GM12878 (cell line): Measurements from ENCODE around the gene ITPRIP. TPM values are rescaled to one million over a fixed set of nuclear protein-coding genes. Genes with fewer than 3 reads are reported as not detected.

Source experiments
- ATF2 ChIP-seq: IDR thresholded peaks from 2 replicates; pipeline ENCODE4 v1.6.1; 2012; ENCODE audit warnings: low read length, inconsistent platforms
- CHD1 ChIP-seq: IDR thresholded peaks from 2 replicates; pipeline ENCODE4 v1.6.1; 2012; ENCODE audit warnings: low read depth, low read length, improper control_type of control experiment
- DPF2 ChIP-seq: fragments of 450-650 bp; IDR thresholded peaks from 2 replicates; pipeline ENCODE4 v1.6.1; 2017; ENCODE audit warnings: mild to moderate bottlenecking
- E2F4 ChIP-seq: IDR thresholded peaks from 2 replicates; pipeline ENCODE4 v1.6.1; 2012; ENCODE audit warnings: low read depth, low read length, improper control_type of control experiment
- EZH2 ChIP-seq: IDR thresholded peaks from 2 replicates; pipeline ENCODE4 v1.6.1; 2012; ENCODE audit warnings: low read depth, mild to moderate bottlenecking, control low read depth, inconsistent platforms, low read length, borderline replicate concordance; ENCODE audit not compliant: control insufficient read depth
- FOXM1 ChIP-seq: IDR thresholded peaks from 2 replicates; pipeline ENCODE4 v1.6.1; 2012; ENCODE audit warnings: low read depth, mild to moderate bottlenecking, inconsistent platforms, low read length, moderate library complexity
- HCFC1 ChIP-seq: fragments of 150-350 bp; IDR thresholded peaks from 2 replicates; pipeline ENCODE4 v1.6.1; 2014; ENCODE audit warnings: low read length
- JUNB ChIP-seq: IDR thresholded peaks from 2 replicates; pipeline ENCODE4 v1.6.1; 2016; ENCODE audit warnings: antibody characterized with exemption, mild to moderate bottlenecking
- MEF2A ChIP-seq: IDR thresholded peaks from 2 replicates; pipeline ENCODE4 v1.6.1; 2011; ENCODE audit warnings: low read depth, mild to moderate bottlenecking, low read length, moderate library complexity; ENCODE audit not compliant: insufficient read depth
- MLLT1 ChIP-seq: fragments of 450-650 bp; IDR thresholded peaks from 2 replicates; pipeline ENCODE4 v1.6.1; 2016; ENCODE audit warnings: mild to moderate bottlenecking
- MXI1 ChIP-seq: fragments of 150-350 bp; IDR thresholded peaks from 2 replicates; pipeline ENCODE4 v1.6.1; 2011; ENCODE audit warnings: low read depth, mild to moderate bottlenecking, inconsistent platforms, low read length, improper control_type of control experiment
- NFXL1 ChIP-seq: fragments of 450-650 bp; IDR thresholded peaks from 2 replicates; pipeline ENCODE4 v1.6.1; 2017; ENCODE audit warnings: antibody characterized with exemption, mild to moderate bottlenecking, borderline replicate concordance
- NFYB ChIP-seq: IDR thresholded peaks from 2 replicates; pipeline ENCODE4 v1.6.1; 2011; ENCODE audit warnings: low read depth, mild to moderate bottlenecking, low read length, improper control_type of control experiment, moderate library complexity; ENCODE audit not compliant: insufficient read depth
- NRF1 ChIP-seq: conservative IDR thresholded peaks from 2 replicates; pipeline ENCODE4 v1.6.1; 2011; ENCODE audit warnings: mild to moderate bottlenecking, low read depth, low read length, improper control_type of control experiment
- PML ChIP-seq: IDR thresholded peaks from 2 replicates; pipeline ENCODE4 v1.6.1; 2012; ENCODE audit warnings: low read length, inconsistent platforms
- POLR2AphosphoS5 ChIP-seq: IDR thresholded peaks from 2 replicates; pipeline ENCODE4 v1.6.1; 2011; ENCODE audit warnings: mild to moderate bottlenecking, low read length, inconsistent platforms
- RAD21 ChIP-seq: IDR thresholded peaks from 2 replicates; pipeline ENCODE4 v1.6.1; 2011; ENCODE audit warnings: mild to moderate bottlenecking, low read depth, low read length, moderate library complexity; ENCODE audit not compliant: insufficient read depth
- TAF1 ChIP-seq: IDR thresholded peaks from 2 replicates; pipeline ENCODE4 v1.6.1; 2011; ENCODE audit warnings: mild to moderate bottlenecking, low read depth, low read length, borderline replicate concordance
- TARDBP ChIP-seq: IDR thresholded peaks from 2 replicates; pipeline ENCODE4 v1.6.1; 2016; ENCODE audit warnings: borderline replicate concordance
- TCF7 ChIP-seq: IDR thresholded peaks from 2 replicates; pipeline ENCODE4 v1.6.1; 2014; ENCODE audit warnings: antibody characterized with exemption, borderline replicate concordance
- ZNF274 ChIP-seq: IDR thresholded peaks from one replicate; pipeline ENCODE4 v1.8.0; 2011; ENCODE audit not compliant: insufficient read length, insufficient read depth
- ZNF592 ChIP-seq: fragments of 450-650 bp; IDR thresholded peaks from 2 replicates; pipeline ENCODE4 v1.6.1; 2017; ENCODE audit warnings: mild to moderate bottlenecking, moderate library complexity
- polyA plus RNA-seq, 11 experiments: library from polyadenylated mRNA; depleted of rRNA in 4 of 11; unstranded in 6 of 11; stranded (reverse) in 5 of 11; fragments of >200 nt; fragmentation: Nextera tagmentation in 4 of 11; fragmentation: Illumina TruSeq in 1 of 11; extraction: Ambion mirVana in 4 of 11; extraction: Trizol in 1 of 11; gene quantifications; 1 replicate in 1 of 11; 2 replicates in 10 of 11; pipeline versions ENCODE4 v1.2.1 to v1.2.3, GENCODE V29; 2011 to 2016; ENCODE audit warnings: inconsistent platforms in 2 of 11, missing spikeins in 2 of 11, low read depth in 1 of 11
- total RNA-seq, 4 experiments: library from RNA; depleted of rRNA in 3 of 4; stranded (reverse); fragments of >200 nt in 3 of 4; fragmentation: Illumina TruSeq in 1 of 4; extraction: Trizol in 1 of 4; gene quantifications; 2 replicates each; pipeline versions ENCODE4 v1.2.1 to v1.2.3, GENCODE V29; 2013 to 2021

Gene ITPRIP
- total and polyA plus RNA-seq, 10 of the 15 experiments (the other 5 are each of a cell fraction or from before 2014, with no cell fraction given): 0.82 to 10.4 (median 5.9) TPM

- TF ChIP-seq TAF1 (peak; percentile 80), EZH2 (no peak), JUNB (no peak), HCFC1 (peak; percentile 60), PML (peak; percentile 89), POLR2AphosphoS5 (peak; percentile 94), E2F4 (no peak; the same call in 1 of the 2 replicates), DPF2 (0 out of 2 replicates have a peak, but pooled peaks have one; percentile 65), CHD1 (0 out of 2 replicates have a peak, but pooled peaks have one; percentile 33), RAD21 (no peak), TCF7 (no peak), NFXL1 (no peak), ZNF592 (no peak), ATF2 (peak; percentile 29), TARDBP (0 out of 2 replicates have a peak, but pooled peaks have one; percentile 24), MLLT1 (no peak; the same call in 1 of the 2 replicates), MEF2A (no peak), NFYB (peak; percentile 94), NRF1 (no peak; the same call in 1 of the 2 replicates), MXI1 (peak; percentile 78), FOXM1 (0 out of 2 replicates have a peak, but pooled peaks have one; percentile 14), ZNF274 (no peak)
These were observed 69.3 kb downstream of the ITPRIP start, which contains the start of gene GSTO2 (continued) for GRCh38 chr10:104268713-104269645.
